K562 treated with DMSO at 1 percent for 12 hours (cell line): ENCODE data around the gene CDK10. TPM values are rescaled to one million over a fixed set of nuclear protein-coding genes. Genes with fewer than 3 reads are reported as not detected.

ENCODE experiments used
- total RNA-seq: library from RNA; unstranded; fragments of 300-600 nt; gene quantifications from 2 replicates; pipeline ENCODE4 v1.2.3, GENCODE V29; 2022; ENCODE audit not compliant: insufficient read depth

The CDK10 gene, protein sequence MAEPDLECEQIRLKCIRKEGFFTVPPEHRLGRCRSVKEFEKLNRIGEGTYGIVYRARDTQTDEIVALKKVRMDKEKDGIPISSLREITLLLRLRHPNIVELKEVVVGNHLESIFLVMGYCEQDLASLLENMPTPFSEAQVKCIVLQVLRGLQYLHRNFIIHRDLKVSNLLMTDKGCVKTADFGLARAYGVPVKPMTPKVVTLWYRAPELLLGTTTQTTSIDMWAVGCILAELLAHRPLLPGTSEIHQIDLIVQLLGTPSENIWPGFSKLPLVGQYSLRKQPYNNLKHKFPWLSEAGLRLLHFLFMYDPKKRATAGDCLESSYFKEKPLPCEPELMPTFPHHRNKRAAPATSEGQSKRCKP
- total RNA-seq = 26.6 and 30.6 TPM in 2 replicates

DNA sequence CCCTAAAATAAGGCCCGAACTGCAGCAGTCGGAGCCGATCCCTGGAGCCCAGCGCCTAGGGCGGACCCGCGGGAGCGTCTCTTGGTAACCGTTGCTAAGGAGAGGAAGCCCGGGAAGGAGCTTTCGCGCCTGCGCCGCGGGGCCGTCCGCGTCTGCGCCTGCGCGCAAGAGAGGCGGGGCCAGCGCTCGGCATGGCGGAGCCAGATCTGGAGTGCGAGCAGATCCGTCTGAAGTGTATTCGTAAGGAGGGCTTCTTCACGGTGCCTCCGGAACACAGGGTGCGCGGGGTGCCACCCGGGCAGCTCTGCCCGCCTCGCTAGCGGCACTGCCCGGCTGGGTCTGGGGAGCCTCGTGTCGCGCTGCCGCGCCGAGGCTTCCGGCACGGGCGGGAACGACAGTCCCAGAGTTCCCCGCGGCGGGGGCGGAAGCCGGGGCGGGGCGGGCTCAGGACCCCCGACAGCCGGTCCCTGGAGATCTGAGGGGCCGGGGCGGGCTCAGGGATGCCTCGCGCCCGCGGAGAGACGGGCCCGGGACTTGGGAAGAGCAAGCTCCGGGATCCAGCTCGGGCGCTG is at the start of gene CDK10:
Gene CDK10, plus strand, starts transcription at position 170 of the 572 bp plus-strand sequence. Its CDS starts 22 bp downstream, at position 192.

DNA sequence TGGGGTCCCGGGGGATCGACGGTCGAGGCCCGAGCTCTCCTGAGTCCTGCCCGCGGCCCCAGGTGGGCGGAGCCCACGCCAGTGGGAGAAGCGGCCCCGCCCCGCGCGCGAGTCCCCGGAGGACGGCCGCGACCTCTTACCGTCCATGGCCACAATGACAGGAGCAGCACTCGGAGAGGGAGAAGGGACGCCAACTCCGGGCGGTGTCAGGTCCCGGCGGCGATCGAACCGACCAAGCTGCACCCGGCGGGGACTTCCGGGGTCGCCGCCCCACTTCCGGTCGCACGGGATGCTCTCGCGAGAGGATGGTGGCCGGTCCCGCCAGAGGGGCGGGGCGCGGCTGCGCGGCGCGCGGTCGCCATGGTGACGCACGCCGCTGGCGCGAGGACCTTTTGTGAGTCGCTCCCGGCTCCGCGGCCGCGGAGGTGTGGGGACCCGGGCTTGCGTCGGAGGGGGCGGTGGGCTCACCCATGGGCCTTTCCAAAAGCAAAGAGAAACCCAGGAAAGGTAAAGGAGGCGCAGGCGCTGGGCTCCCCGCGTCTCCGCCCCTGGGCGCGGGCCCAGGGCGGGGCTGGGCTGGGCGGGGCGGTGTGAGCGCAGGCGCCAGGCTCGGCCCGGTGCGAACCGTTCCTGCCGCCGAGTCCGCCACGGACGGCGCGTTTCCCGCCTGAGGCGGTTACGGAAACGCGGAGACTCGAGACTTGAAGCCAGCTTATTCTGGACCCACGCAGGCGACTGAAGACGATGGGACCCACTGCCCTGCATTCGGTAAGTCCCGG is 28.9 kb upstream of the CDK10 start, which contains the start of the genes CHMP1A and SPATA33:
Gene CHMP1A, minus strand, starts transcription at position 267 of the 779 bp plus-strand sequence. Its CDS starts 120 bp downstream, at position 147.
Gene SPATA33, plus strand, starts transcription at position 395 of the 779 bp plus-strand sequence. Its CDS starts 76 bp downstream, at position 471.

DNA sequence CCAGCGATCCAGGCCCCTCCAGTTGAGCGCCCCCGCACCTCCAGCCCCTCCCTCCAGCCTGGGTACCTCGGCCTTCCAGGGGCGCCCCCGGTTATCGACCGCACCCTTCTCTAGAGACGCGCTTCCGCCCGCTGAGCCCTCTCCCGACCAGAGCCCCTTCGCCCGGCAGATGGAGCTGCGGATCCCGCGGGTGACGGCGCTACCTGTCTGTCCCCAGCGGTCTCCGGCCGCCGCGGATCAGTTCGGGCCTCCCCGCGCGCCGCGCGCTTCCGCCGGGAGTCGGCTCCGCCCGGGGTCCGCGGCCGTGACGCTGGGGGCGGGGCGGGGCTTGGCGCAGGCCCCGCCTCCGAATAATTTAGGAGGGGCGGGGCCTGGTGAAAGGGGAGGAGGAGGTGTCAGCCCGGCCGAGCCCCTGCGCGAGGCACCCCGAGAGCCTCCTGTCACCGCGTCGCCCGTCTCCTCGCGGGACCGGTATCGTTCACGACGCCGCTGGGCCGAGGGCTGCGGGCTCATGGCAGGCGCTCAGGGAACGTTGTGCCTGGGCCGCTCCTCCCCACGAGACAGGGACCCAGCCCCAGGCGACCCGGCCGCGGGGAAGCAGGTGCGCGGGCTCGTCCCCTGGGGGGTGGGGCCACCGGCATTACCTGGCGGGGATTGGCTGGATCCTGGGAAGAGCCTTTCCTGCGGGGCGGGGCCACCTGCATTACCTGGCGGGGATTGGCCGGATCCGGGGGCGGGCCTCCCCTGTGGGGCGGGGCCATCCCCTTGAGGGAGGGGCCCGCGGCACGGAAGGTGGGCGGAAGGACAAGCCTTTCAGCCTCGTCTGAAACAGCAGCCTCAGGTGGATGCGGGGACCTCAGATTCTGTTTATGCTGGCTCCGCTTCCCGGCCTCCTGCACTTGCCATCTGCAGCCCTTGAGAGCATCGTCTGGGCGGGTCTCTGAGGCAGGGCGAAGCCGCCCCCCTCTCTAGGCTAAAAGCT is 15.2 kb downstream of the CDK10 start, which contains the start of gene SPATA2L:
Gene SPATA2L, minus strand, starts transcription at position 281 of the 982 bp plus-strand sequence. CDS start 473 bp downstream, outside the sequence.

DNA sequence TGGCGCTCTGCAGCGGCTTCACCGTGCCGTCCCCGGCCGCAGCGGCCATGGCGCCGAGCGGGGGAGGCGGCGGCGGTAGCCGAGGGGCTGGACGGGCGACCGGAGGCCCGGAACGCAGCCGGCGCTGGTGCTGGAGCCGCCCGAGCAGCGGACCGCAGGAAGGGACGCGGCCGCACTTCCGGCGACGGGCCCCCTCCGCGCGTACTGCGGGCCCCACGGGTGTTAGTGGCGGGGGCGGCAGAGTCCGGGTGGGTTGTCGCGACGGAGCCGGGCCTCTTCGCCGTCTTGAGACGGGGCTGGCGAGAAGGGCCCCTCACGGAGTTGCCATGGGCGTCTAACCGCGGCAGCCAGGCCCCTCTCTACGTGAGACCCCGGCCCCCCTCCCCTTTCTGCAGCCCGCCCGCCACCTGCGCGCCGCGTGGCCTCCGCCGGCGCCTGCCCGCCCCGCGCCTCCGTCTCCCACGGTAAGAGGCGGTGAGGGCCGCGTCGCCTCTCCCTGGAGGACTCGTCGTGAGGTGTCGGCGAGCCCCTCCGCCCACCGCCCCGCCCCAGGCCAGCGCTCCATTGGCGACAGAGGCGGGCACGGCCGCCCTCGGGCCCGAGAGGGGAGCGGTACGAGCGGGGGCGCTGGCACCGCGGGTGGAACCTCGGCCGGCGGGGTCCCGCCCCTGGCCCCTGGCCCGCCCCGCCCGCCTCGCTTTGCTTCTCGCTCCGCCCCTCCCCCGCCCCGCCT is 34.5 kb downstream of the CDK10 start, which contains the start of the genes VPS9D1 and ZNF276:
Gene VPS9D1, minus strand, starts transcription at position 86 of the 733 bp plus-strand sequence. Its CDS starts 37 bp downstream, at position 49.
Gene ZNF276, plus strand, starts transcription at position 725 of the 733 bp plus-strand sequence. CDS start 104 bp downstream, outside the sequence.

Other genes starting within 250 kb of the CDK10 start
- 50.3 and 133 TPM in 2 replicates for gene ANKRD11, start 196.1 kb upstream of the CDK10 start, total RNA-seq
- 39.4 and 73.6 TPM in 2 replicates for gene SPG7, start 178.3 kb upstream of the CDK10 start, total RNA-seq
- 10,267 and 15,209 TPM in 2 replicates for gene RPL13, start 126.0 kb upstream of the CDK10 start, total RNA-seq
- 3.2 and 5.6 TPM in 2 replicates for gene CPNE7, start 110.9 kb upstream of the CDK10 start, total RNA-seq
- not detected in 2 replicates for gene DPEP1, start 73.0 kb upstream of the CDK10 start, total RNA-seq
- 68.6 and 80.1 TPM in 2 replicates for gene CHMP1A, start 29.0 kb upstream of the CDK10 start, total RNA-seq
- 6.8 and 13.6 TPM in 2 replicates for gene SPATA33, start 28.9 kb upstream of the CDK10 start, total RNA-seq
- gene SPATA2L, start 15.0 kb downstream of the CDK10 start, total RNA-seq = 14.1 and 23.0 TPM in 2 replicates
- 11.6 and 16.6 TPM in 2 replicates for gene VPS9D1, start 34.2 kb downstream of the CDK10 start, total RNA-seq
- gene ZNF276, start 34.8 kb downstream of the CDK10 start, total RNA-seq = 10.0 and 23.6 TPM in 2 replicates
- gene FANCA, start 130.0 kb downstream of the CDK10 start, total RNA-seq = 32.5 and 48.1 TPM in 2 replicates
- 7.4 and 11.7 TPM in 2 replicates for gene SPIRE2, start 141.8 kb downstream of the CDK10 start, total RNA-seq
- 93.5 and 123 TPM in 2 replicates for gene TCF25, start 186.9 kb downstream of the CDK10 start, total RNA-seq
- gene MC1R, start 232.2 kb downstream of the CDK10 start, total RNA-seq = 4.5 and 10.8 TPM in 2 replicates
- 16.8 and 20.2 TPM in 2 replicates for gene TUBB3, start 236.7 kb downstream of the CDK10 start, total RNA-seq